Measurements from ENCODE around the gene RB1. TPM values are rescaled to one million over a fixed set of nuclear protein-coding genes. Genes with fewer than 3 reads are reported as not detected.

RB1 gene
- total and polyA plus RNA-seq, 2 experiments from 2014 or later = 19.5 to 22.3 TPM

DNA sequence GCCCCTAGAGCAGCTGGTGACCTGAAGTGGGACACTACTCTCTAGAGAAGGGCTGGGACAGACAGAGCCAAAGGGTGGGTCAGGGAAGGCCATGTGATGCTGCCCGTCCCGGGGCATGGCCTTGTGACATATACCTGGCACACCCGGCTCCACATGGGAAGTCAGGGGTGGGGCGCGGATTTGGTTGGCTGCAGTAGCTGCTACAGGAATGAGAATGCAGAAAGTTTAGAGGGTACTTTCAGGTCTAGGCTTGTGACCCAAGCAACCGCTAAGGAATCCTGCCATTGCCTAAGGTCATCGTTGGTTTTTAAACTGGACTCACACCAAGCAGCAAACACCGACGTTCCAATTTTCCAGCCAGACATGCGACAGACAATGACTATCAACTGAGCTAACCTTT is 203.5 kb downstream of the RB1 start:
- H3K4me1 Mint-ChIP-seq = peaks cover 11% of the 10 kb centered on the region; the same call in 2 of the 3 replicates
- no peaks in the 10 kb centered on the region for H3K79me2 ChIP-seq (replicated peaks; ENCODE audit: insufficient read depth)
- ATAC-seq = no peak
- no peak overlapping the region for H3K27ac Mint-ChIP-seq
- TF ChIP-seq CREB1 (CRISPR knock-in tag; IDR thresholded peaks at IDR 0.05; ENCODE audit: low read depth) = no peak
- no peak for TF ChIP-seq EZH2phosphoT487 (IDR thresholded peaks at IDR 0.05; ENCODE audit: unreplicated experiment)
- TF ChIP-seq, protein P1, sequence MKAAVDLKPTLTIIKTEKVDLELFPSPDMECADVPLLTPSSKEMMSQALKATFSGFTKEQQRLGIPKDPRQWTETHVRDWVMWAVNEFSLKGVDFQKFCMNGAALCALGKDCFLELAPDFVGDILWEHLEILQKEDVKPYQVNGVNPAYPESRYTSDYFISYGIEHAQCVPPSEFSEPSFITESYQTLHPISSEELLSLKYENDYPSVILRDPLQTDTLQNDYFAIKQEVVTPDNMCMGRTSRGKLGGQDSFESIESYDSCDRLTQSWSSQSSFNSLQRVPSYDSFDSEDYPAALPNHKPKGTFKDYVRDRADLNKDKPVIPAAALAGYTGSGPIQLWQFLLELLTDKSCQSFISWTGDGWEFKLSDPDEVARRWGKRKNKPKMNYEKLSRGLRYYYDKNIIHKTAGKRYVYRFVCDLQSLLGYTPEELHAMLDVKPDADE (IDR thresholded peaks at IDR 0.05) = no peak
- TF ChIP-seq, protein P2, sequence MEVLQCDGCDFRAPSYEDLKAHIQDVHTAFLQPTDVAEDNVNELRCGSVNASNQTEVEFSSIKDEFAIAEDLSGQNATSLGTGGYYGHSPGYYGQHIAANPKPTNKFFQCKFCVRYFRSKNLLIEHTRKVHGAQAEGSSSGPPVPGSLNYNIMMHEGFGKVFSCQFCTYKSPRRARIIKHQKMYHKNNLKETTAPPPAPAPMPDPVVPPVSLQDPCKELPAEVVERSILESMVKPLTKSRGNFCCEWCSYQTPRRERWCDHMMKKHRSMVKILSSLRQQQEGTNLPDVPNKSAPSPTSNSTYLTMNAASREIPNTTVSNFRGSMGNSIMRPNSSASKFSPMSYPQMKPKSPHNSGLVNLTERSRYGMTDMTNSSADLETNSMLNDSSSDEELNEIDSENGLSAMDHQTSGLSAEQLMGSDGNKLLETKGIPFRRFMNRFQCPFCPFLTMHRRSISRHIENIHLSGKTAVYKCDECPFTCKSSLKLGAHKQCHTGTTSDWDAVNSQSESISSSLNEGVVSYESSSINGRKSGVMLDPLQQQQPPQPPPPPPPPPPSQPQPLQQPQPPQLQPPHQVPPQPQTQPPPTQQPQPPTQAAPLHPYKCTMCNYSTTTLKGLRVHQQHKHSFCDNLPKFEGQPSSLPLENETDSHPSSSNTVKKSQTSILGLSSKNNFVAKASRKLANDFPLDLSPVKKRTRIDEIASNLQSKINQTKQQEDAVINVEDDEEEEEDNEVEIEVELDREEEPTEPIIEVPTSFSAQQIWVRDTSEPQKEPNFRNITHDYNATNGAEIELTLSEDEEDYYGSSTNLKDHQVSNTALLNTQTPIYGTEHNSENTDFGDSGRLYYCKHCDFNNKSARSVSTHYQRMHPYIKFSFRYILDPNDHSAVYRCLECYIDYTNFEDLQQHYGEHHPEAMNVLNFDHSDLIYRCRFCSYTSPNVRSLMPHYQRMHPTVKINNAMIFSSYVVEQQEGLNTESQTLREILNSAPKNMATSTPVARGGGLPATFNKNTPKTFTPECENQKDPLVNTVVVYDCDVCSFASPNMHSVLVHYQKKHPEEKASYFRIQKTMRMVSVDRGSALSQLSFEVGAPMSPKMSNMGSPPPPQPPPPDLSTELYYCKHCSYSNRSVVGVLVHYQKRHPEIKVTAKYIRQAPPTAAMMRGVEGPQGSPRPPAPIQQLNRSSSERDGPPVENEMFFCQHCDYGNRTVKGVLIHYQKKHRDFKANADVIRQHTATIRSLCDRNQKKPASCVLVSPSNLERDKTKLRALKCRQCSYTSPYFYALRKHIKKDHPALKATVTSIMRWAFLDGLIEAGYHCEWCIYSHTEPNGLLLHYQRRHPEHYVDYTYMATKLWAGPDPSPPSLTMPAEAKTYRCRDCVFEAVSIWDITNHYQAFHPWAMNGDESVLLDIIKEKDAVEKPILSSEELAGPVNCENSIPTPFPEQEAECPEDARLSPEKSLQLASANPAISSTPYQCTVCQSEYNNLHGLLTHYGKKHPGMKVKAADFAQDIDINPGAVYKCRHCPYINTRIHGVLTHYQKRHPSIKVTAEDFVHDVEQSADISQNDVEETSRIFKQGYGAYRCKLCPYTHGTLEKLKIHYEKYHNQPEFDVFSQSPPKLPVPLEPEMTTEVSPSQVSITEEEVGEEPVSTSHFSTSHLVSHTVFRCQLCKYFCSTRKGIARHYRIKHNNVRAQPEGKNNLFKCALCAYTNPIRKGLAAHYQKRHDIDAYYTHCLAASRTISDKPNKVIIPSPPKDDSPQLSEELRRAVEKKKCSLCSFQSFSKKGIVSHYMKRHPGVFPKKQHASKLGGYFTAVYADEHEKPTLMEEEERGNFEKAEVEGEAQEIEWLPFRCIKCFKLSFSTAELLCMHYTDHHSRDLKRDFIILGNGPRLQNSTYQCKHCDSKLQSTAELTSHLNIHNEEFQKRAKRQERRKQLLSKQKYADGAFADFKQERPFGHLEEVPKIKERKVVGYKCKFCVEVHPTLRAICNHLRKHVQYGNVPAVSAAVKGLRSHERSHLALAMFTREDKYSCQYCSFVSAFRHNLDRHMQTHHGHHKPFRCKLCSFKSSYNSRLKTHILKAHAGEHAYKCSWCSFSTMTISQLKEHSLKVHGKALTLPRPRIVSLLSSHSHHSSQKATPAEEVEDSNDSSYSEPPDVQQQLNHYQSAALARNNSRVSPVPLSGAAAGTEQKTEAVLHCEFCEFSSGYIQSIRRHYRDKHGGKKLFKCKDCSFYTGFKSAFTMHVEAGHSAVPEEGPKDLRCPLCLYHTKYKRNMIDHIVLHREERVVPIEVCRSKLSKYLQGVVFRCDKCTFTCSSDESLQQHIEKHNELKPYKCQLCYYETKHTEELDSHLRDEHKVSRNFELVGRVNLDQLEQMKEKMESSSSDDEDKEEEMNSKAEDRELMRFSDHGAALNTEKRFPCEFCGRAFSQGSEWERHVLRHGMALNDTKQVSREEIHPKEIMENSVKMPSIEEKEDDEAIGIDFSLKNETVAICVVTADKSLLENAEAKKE (CRISPR knock-in tag; IDR thresholded peaks at IDR 0.05) = no peak
- no peak for DNase-seq (ENCODE audit: low spot score)
- H3K27me3 ChIP-seq (ENCODE audit: insufficient read depth) = no peaks in the 10 kb centered on the region
- no peak overlapping the region for H3K4me3 ChIP-seq
- H3K4me1 ChIP-seq (ENCODE audit: insufficient read depth) = 0 out of 2 replicates have a peak, but pooled peaks cover 6% of the 10 kb centered on the region
- H3K27me3 Mint-ChIP-seq (ENCODE audit: insufficient read depth, low read depth, poor library complexity) = peaks cover 5% of the 10 kb centered on the region
- H3K27ac ChIP-seq (ENCODE audit: low read depth) = no peak overlapping the region
- no peak overlapping the region for H3K4me2 ChIP-seq
- H3F3A ChIP-seq (replicated peaks; ENCODE audit: low read depth) = no peaks in the 10 kb centered on the region
- H3K36me3 ChIP-seq (ENCODE audit: insufficient read depth) = 0 out of 2 replicates have a peak, but pooled peaks cover 4% of the 10 kb centered on the region
- no peaks in the 10 kb centered on the region for H3K36me3 Mint-ChIP-seq (ENCODE audit: low read depth)
- H3K9me2 ChIP-seq (ENCODE audit: insufficient read depth) = no peaks in the 10 kb centered on the region
- H4K20me1 ChIP-seq (replicated peaks; ENCODE audit: insufficient read depth) = no peaks in the 10 kb centered on the region
- no peak overlapping the region for H2AFZ ChIP-seq
- H3K9me3 Mint-ChIP-seq = no peaks in the 10 kb centered on the region
- no peak overlapping the region for H3K4me3 Mint-ChIP-seq

DNA sequence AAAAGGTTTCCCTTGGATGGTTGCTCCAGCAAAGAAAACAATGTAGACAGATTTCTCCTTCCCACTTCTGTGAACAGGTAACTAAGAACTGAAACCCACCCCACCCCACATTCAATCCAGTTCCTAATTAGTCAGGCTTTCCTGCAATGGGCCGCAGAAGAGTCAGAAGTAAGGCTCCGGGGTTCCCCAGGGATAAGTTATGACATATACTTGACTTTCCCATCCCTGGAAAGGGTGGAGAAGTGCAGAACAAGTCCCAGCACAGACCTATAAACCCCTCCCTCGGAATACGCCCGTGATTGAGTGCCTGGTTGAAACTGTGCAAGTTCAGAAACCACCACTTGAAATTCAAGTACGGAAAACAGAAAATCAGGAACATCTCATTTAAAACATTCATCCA is 204.5 kb downstream of the RB1 start:
- peaks cover 5% of the 10 kb centered on the region for H3K27me3 Mint-ChIP-seq (ENCODE audit: insufficient read depth, low read depth, poor library complexity)
- H3K4me3 Mint-ChIP-seq = no peak overlapping the region
- 0 out of 2 replicates have a peak, but pooled peaks cover 6% of the 10 kb centered on the region for H3K4me1 ChIP-seq (ENCODE audit: insufficient read depth)
- no peak overlapping the region for H3K4me3 ChIP-seq
- H3K36me3 Mint-ChIP-seq (ENCODE audit: low read depth) = no peaks in the 10 kb centered on the region
- no peaks in the 10 kb centered on the region for H3K9me2 ChIP-seq (ENCODE audit: insufficient read depth)
- no peak overlapping the region for H3K27ac ChIP-seq (ENCODE audit: low read depth)
- no peaks in the 10 kb centered on the region for H3K9me3 Mint-ChIP-seq
- ATAC-seq (no peak), DNase-seq (ENCODE audit: low spot score) (no peak)
- no peak overlapping the region for H3K4me2 ChIP-seq
- no peaks in the 10 kb centered on the region for H3K27me3 ChIP-seq (ENCODE audit: insufficient read depth)
- no peaks in the 10 kb centered on the region for H3F3A ChIP-seq (replicated peaks; ENCODE audit: low read depth)
- 0 out of 2 replicates have a peak, but pooled peaks cover 4% of the 10 kb centered on the region for H3K36me3 ChIP-seq (ENCODE audit: insufficient read depth)
- no peak overlapping the region for H2AFZ ChIP-seq
- H3K79me2 ChIP-seq (replicated peaks; ENCODE audit: insufficient read depth) = no peaks in the 10 kb centered on the region
- H4K20me1 ChIP-seq (replicated peaks; ENCODE audit: insufficient read depth) = no peaks in the 10 kb centered on the region
- H3K4me1 Mint-ChIP-seq = peaks cover 11% of the 10 kb centered on the region; the same call in 2 of the 3 replicates
- no peak overlapping the region for H3K27ac Mint-ChIP-seq
- TF ChIP-seq, protein P2 (CRISPR knock-in tag; IDR thresholded peaks at IDR 0.05) = no peak

Data from GM23338 (cell line).